ENCODE results near the gene ADAM12. TPM values are rescaled to one million over a fixed set of nuclear protein-coding genes. Genes with fewer than 3 reads are reported as not detected.

ADAM12 gene
- total and polyA plus RNA-seq, 9 of the 15 experiments (the other 6 are each of a cell fraction or from before 2014, with no cell fraction given) = not detected

DNA sequence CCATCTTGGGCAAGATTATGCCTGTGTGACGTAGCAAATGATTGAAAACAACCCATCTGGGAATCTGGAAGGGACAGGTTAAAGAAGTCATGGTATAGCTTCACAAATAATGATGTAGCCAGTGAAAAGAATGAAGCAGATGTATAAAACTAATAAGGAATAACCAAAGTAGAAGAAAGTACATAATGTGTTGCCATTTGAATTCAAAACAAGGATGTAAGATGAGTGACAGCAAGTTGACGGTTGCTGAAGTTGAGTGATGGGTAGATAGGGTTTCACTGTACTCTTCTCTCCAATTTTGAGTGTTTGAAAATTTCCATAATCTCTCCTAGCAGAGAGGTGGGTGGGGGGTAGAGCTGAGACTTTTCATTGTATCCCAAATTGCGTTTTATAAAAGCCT is 358.3 kb downstream of the ADAM12 start (continued):
- TF ChIP-seq, protein P1, sequence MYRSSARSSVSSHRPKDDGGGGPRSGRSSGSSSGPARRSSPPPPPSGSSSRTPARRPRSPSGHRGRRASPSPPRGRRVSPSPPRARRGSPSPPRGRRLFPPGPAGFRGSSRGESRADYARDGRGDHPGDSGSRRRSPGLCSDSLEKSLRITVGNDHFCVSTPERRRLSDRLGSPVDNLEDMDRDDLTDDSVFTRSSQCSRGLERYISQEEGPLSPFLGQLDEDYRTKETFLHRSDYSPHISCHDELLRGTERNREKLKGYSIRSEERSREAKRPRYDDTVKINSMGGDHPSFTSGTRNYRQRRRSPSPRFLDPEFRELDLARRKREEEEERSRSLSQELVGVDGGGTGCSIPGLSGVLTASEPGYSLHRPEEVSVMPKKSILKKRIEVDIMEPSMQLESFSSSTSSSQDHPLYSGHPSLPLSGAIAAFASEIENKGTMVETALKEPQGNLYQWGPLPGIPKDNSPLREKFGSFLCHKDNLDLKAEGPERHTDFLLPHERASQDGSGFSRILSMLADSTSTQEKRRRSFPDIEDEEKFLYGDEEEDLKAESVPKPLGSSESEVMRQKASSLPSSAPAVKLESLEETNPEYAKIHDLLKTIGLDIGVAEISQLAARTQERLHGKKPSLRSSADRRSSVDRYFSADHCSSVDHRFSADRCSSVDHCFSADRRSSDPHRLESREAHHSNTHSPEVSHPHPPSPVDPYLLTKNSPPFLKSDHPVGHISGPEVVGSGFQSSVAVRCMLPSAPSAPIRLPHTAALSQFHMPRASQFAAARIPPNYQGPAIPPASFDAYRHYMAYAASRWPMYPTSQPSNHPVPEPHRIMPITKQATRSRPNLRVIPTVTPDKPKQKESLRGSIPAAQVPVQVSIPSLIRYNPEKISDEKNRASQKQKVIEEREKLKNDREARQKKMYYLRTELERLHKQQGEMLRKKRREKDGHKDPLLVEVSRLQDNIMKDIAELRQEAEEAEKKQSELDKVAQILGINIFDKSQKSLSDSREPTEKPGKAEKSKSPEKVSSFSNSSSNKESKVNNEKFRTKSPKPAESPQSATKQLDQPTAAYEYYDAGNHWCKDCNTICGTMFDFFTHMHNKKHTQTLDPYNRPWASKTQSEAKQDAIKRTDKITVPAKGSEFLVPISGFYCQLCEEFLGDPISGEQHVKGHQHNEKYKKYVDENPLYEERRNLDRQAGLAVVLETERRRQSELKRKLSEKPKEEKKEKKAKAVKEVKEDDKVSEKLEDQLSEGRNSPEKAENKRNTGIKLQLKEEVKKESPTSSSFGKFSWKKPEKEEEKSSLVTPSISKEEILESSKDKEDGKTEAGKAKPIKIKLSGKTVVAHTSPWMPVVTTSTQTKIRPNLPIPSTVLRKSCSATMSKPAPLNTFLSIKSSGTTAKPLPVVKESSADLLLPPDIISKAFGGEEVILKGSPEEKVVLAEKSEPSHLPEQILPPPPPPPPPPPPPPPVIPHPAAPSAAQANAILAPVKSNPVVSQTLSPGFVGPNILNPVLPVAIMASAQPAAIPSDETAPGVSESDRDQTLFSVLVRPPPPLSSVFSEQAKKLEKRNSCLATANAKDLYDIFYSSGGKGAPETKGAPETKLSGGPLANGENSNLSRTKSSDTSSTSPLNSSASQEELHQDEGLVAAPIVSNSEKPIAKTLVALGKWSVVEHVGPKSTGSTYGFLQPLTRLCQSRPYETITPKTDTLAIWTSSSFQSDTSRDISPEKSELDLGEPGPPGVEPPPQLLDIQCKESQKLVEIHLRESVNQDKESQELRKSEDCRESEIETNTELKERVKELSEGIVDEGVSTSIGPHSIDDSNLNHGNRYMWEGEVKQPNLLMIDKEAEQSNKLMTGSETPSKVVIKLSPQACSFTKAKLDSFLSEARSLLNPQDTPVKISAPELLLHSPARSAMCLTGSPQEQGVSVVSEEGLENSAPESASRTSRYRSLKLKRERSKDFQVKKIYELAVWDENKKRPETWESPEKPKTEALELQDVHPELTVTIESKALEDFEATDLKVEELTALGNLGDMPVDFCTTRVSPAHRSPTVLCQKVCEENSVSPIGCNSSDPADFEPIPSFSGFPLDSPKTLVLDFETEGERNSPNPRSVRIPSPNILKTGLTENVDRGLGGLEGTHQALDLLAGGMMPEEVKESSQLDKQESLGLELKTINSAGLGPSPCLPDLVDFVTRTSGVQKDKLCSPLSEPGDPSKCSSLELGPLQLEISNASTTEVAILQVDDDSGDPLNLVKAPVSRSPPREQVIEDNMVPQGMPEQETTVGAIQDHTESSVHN (IDR thresholded peaks at IDR 0.05; ENCODE audit: borderline replicate concordance in 1 of 2, low read depth in 1 of 2) = no peak
- TF ChIP-seq MYBL2 (IDR thresholded peaks at IDR 0.05; ENCODE audit: low read depth) (no peak), MYBL2 (CRISPR knock-in tag; IDR thresholded peaks at IDR 0.05; ENCODE audit: borderline replicate concordance) (no peak), ZNF224 (CRISPR knock-in tag; IDR thresholded peaks at IDR 0.05) (no peak), CBX2 (IDR thresholded peaks at IDR 0.05; ENCODE audit: insufficient read depth, low read length, poor library complexity, severe bottlenecking) (no peak)

Data from K562 (cell line).